ENCODE results near the gene WAPL. TPM values are rescaled to one million over a fixed set of nuclear protein-coding genes. Genes with fewer than 3 reads are reported as not detected.

WAPL gene
- total and polyA plus RNA-seq, 11 donors, result 9.4 to 29.9 (median 21.0) TPM

GRCh38 chr10:86483664-86484063 is 37.9 kb downstream of the WAPL start:
- intact Hi-C loops (cut with DNase I), result no loop called here
- DNase-seq, result no peak
- TF ChIP-seq POLR2A (IDR thresholded peaks at IDR 0.05), result no peak
- no peak for TF ChIP-seq CTCF (IDR thresholded peaks at IDR 0.05)
- H3K27me3 ChIP-seq, result no peaks in the 10 kb centered on the region
- H3K36me3 ChIP-seq, result peaks cover 0 to 73% (median 52%) of the 10 kb centered on the region in 9 donors
- no peak overlapping the region for H3K4me3 ChIP-seq
- no peak for ATAC-seq
- 94 to 97% (median 95%) methylated on average over 8 of the region's 8 CpGs for WGBS, 4 donors
- no peak overlapping the region for H3K27ac ChIP-seq
- H3K9me3 ChIP-seq, result no peaks in the 10 kb centered on the region
- no peaks in the 10 kb centered on the region for H3K4me1 ChIP-seq

- no peak overlapping the region for H3K4me3 ChIP-seq
- no peaks in the 10 kb centered on the region for H3K9me3 ChIP-seq
- intact Hi-C loops (cut with DNase I), result no loop called here
- no peaks in the 10 kb centered on the region for H3K4me1 ChIP-seq
- no peak overlapping the region for H3K27ac ChIP-seq
- no peak for DNase-seq
- no peak for ATAC-seq
- H3K27me3 ChIP-seq, result no peaks in the 10 kb centered on the region
- 86 to 95% (median 88%) methylated on average over 1 of the region's 1 CpG for WGBS, 4 donors
- H3K36me3 ChIP-seq, result peaks cover 0 to 63% (median 35%) of the 10 kb centered on the region in 9 donors
- TF ChIP-seq CTCF (IDR thresholded peaks at IDR 0.05) (no peak), POLR2A (IDR thresholded peaks at IDR 0.05) (no peak)
Observed at GRCh38 chr10:86481761-86482160, 39.8 kb downstream of the WAPL start.

- 86 to 90% (median 87%) methylated on average over 1 of the region's 1 CpG for WGBS, 4 donors
- TF ChIP-seq CTCF (IDR thresholded peaks at IDR 0.05), result no peak
- no peak for TF ChIP-seq POLR2A (IDR thresholded peaks at IDR 0.05)
- no peaks in the 10 kb centered on the region for H3K4me1 ChIP-seq
- H3K4me3 ChIP-seq, result no peak overlapping the region
- intact Hi-C loops (cut with DNase I), result no loop called here
- DNase-seq, result no peak
- ATAC-seq, result no peak
- no peaks in the 10 kb centered on the region for H3K27me3 ChIP-seq
- peaks cover 0 to 60% (median 33%) of the 10 kb centered on the region in 9 donors for H3K36me3 ChIP-seq
- no peaks in the 10 kb centered on the region for H3K9me3 ChIP-seq
- H3K27ac ChIP-seq, result no peak overlapping the region
Observed at GRCh38 chr10:86480571-86480970, 41.0 kb downstream of the WAPL start.

DNA sequence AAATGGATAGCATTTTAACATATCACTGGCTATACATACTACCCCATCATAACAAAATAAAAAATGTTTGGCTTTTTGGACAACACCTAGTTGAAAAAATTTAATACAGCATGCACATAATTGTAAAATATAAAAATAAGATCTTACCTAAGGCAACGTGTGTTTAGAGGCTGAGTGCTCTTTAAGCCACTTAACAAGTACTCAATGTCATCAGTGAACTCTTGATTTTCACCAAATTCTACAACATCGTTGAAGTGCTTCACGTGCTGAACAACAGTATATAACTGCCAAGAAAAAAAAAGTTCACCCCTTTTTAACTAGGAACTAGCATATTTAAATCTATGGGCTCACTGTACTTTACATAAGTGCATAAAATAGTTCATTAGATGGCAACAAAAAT is 49.5 kb downstream of the WAPL start:
- no peaks in the 10 kb centered on the region for H3K9me3 ChIP-seq
- DNase-seq, result no peak
- TF ChIP-seq CTCF (IDR thresholded peaks at IDR 0.05) (no peak), POLR2A (IDR thresholded peaks at IDR 0.05) (no peak)
- H3K27me3 ChIP-seq, result no peaks in the 10 kb centered on the region
- H3K4me1 ChIP-seq, result no peaks in the 10 kb centered on the region
- H3K4me3 ChIP-seq, result no peak overlapping the region
- intact Hi-C loops (cut with DNase I), result no loop called here
- WGBS, 4 donors, result 60 to 72% (median 68%) methylated on average over 3 of the region's 3 CpGs
- peaks cover 0 to 95% (median 68%) of the 10 kb centered on the region in 9 donors for H3K36me3 ChIP-seq
- no peak overlapping the region for H3K27ac ChIP-seq
- no peak for ATAC-seq

All from heart left ventricle (tissue), 16 donors.